Vagina (tissue), 2 donors: ENCODE data around the gene TRABD2B.

Experiments used
- CTCF ChIP-seq, 3 experiments: fragments of 450-650 bp in 2 of 3; fragments of 200-600 bp in 1 of 3; sonication (generic) in 1 of 3; IDR thresholded peaks; one replicate each; pipeline ENCODE4 v1.5.1; 2017 to 2019; ENCODE audit warnings: antibody characterized with exemption in 3 of 3, mild to moderate bottlenecking in 2 of 3, moderate library complexity in 2 of 3
- POLR2A ChIP-seq, 2 donors: fragments of 450-650 bp; IDR thresholded peaks; one replicate each; pipeline ENCODE4 v1.6.1; 2017; ENCODE audit warnings: antibody characterized with exemption in 2 of 2, mild to moderate bottlenecking in 2 of 2, moderate library complexity in 2 of 2

- TF ChIP-seq CTCF (IDR thresholded peaks at IDR 0.05) (no peak), POLR2A (IDR thresholded peaks at IDR 0.05) (no peak)
Measured at GRCh38 chr1:47991187-47991586, 6.0 kb downstream of the TRABD2B start.
